GM19463 (cell line): ENCODE results near the gene PPP2R5E.
A peak's percentile ranks its signal among the peaks of the same experiment; 100 is the strongest.
"Not testable (repeated sequence)": the region's sequence is repeated elsewhere in the genome, so short reads cannot be mapped to it uniquely, and the experiment has no call there.

ENCODE experiments used
- ATAC-seq: cut with Tn5 transposase; IDR thresholded peaks from one replicate; pipeline ENCODE4 v1.9.1; 2021; ENCODE audit warnings: mild to moderate bottlenecking, moderate library complexity; ENCODE audit not compliant: unreplicated experiment

Gene PPP2R5E

DNA sequence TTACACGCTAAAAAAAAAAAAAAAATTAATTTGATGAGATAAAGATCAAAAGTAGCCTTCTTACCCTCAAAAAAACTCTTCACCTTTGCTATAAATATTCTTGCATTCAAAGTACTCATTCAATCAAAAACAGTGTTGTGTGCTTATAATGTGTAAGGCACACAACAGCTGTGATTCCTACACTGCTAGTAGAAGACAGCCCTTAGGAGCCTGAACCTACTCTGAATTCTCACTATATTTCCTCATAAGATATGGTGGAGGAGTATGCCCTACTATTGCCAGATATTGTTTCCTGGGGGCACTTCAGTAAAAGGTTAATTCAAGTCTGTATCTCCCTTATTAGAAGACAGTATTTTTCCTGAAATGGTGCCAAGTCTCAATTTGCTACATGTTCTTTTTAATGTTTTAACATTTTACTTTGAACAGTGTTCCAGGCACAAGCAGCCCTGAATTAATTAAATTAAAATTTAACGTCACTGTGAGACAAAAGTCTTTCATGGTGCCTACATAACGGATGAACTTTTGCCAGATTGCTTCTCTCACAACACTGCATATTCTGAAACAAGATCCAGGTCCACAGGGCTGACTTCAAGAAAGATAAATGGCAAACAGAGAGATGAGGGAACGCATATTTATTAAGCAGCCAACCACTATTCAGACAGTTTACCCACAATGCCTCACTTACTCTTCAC, 19.3 kb downstream of the PPP2R5E start:
- no peak for ATAC-seq

DNA sequence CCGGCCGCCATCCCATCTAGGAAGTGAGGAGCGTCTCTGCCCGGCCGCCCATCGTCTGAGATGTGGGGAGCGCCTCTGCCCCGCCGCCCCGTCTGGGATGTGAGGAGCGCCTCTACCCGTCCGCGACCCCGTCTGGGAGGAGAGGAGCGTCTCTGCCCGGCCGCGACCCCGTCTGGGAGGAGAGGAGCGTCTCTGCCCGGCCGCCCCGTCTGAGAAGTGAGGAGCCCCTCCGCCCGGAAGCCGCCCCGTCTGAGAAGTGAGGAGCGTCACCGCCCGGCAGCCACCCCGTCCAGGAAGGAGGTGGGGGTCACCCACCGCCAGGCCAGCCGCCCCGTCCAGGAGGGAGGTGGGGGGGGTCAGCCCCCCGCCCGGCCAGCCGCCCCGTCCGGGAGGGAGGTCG, 20.7 kb downstream of the PPP2R5E start:
- not testable (repeated sequence) for ATAC-seq

DNA sequence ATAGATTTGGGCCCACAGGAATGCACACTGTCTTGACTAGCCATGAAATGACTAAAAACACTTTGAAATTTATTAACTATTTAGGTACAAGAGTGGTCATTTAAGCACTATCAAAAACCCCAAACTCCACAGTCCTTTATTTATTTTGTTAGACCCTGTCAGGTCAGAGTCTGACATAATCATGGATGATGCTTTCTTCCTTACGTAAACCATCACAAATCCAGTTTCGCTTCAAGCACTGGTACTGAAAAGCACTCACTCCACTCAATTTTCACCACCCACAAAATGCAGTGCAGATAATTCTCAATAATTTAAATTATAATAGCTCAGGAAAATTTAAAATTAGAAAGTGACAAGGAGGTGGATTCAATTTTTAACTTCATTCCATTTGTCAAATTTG, 25.8 kb downstream of the PPP2R5E start:
- no peak for ATAC-seq

DNA sequence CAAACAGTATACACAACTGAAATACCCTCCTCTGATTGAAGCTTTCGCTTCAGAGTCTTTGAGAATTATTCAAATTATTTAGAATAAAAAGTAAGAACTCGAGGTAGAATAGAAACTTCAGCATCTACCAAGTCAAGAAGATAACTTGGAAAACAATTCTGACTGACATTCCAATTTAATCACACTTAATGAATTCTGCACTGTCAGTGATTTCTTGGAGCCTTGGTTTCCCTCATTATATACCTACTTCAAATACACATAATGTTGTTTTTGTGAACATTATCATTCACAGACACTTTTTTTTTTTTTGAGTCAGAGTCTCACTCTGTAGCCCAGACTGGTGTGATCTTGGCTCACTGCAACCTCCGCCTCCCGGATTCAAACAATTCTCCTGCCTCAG, 27.9 kb downstream of the PPP2R5E start:
- no peak for ATAC-seq

DNA sequence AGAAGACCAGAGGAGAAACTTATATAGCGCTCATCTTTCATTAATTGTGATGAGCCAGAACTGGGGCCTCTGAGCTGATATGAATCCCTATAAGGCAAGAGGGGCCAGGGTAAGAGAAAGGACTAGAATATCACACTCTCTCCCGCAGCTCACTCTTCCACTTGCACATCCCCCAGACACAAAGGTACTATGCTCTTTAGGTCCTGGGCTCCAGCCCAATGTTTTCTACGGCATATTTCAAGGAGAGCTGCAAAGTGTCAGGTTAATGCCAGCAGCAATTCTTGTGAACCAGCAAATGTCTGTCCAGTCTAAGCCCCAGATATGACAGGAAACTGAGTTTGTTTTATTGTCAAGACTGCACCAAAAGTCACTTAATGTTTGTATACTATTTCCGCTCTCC, 29.4 kb downstream of the PPP2R5E start:
- no peak for ATAC-seq

DNA sequence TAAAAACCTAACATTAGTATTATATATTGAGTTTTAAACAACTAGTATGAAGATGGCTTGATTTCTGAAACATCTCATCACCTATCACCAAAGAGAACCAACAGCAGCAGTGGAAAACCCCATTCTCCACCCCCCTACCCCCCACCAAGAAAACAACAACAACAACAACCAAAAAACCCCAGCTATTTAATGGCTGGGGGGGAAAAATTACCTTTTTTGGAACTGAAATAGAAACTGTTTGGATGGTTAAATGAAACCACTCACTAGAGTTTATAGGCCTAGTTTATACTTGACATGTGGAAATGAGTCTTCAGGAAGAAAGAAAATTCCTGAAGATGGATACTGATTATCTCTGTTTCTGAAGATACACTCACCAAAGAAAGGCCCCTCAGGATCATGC, 30.3 kb downstream of the PPP2R5E start:
- ATAC-seq, result no peak

DNA sequence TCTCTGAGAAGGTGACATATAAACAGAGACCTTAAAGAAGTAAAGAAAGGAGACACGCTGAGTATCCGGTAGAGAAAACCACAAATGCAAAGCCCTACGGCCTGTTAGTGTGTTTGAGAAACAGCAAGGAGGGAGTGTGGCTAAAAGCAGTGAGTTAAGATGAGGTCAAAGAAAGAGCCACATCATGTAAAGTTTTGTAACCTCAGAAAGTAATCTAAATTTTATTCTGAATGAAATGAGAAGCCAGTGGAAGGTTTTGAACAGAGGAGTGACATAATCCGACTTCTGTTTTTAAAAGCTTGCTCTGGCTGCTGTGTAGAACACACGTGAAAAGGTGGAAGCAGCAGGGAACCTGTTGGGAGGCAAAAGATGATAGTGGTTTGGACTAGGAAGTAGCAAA, 32.6 kb downstream of the PPP2R5E start:
- peak; percentile 92 for ATAC-seq

DNA sequence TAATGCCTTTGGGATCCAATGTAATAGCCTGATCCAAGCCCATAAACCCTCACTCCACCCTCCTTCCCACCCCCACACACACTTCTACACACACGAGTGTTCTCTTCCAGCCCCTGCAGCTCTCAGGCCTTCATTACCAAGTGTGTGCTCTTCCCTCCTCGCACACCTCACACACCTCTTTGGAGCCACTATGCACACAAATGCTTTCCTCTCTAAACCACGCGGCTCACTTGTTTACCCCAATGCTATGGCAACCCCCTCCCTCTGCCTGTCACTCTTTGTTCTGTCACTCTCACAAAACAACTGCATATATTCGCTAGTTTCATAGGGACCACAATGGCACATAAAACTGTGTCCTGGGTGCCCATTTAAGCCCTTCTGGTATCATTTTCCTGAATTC, 35.1 kb downstream of the PPP2R5E start:
- no peak for ATAC-seq

DNA sequence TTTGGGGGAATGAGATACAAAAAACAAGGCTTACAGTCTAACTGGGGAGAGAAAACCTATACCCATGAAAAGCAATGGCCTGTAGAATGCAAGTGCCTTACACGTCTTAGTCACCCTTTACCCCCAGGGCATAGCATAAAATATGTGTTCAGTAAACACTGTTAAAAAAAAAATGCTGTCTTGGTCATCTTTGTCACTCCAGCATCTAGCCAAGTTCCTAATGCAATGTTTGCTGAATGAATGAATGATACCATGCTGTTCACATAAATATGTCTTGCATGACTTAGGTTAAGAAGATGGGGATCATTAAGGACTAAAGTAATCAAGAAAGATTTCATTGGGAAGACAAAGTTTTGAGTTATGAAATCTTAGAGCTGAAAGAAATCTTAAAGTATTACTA, 38.5 kb downstream of the PPP2R5E start:
- ATAC-seq, result no peak

DNA sequence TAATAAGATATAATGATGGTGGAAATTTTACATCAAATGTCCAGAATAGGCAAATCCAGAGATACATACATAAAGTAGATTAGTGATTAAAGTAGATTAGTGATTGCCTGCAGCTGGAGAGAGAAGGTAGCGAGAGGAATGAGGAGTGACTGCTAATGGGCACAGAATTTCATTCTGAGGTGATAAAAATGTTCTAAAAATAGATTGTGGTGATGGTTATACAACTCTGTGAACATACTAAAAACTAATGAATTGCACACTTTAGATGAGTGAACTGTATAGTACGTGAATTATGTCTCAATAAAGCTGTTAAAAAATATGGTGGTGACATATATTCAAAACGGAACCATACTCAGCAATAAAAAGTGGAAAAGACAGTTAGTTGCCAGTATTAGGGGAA, 41.7 kb downstream of the PPP2R5E start:
- ATAC-seq, result no peak

DNA sequence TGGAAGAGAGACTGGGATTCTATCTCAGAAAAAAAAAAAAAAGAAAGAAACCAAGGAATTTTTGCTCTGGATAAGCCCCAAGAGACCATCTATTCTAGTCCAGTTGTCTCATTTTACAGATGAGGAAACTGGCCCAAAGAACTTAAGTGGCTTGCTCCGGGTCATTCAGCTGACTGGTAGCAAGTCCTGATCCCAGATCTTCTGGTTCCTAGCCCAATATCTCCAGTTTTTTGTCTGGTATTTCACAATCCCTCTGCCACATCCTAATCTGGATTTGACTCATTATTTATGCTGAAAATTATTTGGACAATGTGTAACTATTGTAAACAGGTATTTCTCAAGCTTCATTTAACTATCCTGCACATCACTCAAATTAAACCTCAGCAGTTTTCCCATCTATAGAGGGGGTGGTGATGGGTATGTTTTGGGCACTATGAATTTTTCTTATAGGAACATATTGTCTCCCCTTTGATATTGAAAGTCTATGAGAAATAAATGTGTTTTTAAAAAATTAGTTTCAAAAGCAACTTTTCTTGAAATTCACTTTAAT, 43.4 kb downstream of the PPP2R5E start:
- no peak for ATAC-seq

DNA sequence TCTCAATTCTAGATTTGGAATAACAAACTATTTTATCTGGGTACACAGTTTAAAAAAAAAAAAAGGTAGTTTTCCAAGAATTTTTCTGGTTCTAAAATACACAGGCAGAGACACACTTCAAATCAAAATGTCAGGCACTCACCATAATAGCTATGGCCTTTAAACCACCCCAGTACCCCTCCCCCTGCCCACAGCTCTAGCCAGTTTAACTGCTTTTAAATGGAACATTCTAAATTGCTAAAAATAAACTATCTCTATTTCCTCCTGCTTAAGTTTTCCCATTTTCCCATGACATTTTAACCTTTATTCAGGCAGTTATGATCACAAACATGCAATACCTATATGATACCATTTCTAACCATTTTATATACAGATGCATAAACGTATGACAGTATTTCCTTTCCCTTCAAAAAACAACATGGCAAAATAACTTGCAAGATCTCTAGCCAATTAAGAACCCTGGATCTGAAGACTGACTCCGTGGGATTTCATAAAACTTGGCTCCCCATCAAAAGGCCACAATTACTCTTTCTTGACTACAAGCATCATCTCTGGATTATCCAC, 46.3 kb downstream of the PPP2R5E start:
- ATAC-seq, result no peak

DNA sequence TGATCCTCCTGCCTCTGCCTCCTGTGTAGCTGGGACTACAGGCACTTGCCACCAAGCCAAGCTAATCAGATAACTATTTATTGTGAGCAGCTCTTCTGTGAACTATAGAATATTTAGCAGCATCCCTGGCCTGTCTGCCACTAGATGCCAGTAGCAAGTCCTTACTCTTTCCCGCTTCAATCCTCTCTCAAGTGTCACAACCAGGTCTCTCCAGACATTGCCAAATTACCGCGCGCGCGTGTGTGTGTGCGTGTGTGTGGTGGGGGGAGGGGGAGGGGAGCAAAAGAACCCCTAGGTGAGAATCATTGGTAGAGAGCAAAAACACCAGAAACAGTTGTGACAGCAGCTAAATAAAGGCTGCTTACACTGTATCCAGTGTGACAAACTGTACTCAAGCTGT, 49.9 kb downstream of the PPP2R5E start:
- no peak for ATAC-seq

DNA sequence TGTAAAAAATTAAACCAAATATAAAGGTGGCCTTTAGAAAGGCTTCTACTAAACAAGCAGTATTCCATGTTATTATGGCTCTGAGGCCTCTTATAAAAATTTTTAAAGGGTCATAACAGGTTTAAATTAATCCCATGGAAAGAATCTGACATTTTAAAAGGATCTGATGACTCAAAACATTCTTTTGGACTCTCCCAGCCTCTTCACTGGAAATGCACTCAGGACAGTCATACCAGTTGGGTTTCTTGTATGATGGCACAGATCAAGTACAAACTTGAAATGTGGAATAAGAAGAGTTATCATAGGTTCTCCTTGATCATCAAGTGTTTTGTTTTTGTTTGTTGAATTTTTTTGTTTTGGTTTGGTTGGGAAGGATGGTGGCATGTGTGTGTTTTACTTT, 50.8 kb downstream of the PPP2R5E start:
- no peak for ATAC-seq

DNA sequence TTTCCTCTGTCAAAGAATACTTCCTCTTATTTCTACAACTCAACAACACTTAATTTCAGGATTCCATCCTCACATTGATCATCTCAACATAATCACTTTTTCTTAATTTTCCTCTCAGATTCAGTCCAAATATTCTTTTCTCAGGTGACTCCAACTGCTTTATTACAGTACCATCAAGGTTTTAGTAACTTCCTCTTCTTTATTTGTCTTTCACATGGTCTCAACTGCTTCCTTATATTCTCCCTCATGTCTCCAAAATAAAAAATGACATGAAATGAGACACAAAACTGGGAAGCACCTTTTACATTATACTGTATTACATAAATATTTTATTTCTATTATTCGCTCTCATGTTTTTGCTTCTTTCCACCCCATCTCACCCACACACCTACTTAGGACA, 55.5 kb downstream of the PPP2R5E start:
- ATAC-seq, result no peak

DNA sequence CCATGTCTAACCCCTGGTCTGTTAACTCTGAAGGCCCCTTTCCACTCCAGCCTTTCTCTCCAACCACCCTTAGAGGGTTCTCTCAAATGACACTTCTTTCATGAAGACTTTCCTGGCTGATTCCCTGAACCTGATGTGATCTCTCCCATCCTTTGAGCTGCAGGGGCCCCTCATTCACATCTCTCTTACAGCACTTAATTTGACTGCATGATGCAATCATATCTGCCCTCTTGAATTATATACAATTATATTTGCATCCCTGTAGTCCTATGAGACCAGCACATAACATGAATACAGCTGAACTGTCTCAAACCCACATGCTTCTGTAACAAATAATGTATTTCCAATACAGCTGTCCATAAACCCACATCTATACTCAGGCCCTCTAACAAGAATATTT, 56.4 kb downstream of the PPP2R5E start:
- no peak for ATAC-seq

DNA sequence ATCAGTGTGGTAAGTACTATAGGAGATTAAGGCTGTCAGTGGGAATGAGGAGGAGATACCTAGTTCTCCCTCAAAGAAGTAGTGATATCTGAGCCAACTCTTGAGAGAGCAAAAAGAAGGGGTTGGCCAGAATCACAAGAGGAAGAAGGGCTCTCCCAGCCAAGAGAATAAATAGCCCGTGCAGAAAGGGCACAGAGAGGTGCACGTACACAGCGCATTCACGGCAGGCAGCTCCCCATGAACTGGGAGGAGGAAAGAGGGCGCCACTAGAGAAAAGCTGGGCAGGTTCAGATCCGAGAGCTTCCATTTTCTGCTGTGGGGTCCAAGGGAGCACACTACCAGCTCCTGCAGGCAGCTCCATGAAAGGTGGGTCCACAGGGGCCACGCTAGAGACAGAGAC, 59.9 kb downstream of the PPP2R5E start:
- ATAC-seq, result no peak

DNA sequence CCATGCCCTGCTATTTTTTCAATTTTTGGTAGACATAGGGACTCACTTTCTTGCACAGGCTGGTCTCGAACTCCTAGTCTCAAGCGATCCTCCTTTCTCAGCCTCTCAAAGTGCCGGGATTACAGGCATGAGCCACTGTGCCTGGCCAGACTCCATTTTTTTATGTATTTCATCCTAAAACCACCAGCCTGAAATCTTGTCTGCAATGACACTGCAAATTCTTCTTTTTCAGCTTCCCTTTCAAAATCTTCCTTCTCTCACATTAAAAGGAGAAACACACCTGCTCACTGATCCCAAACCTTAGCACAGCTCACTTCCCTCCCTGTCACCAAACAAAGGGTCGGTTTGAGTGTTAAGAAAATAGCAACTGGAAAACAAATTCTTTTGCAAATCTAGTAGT, 62.6 kb downstream of the PPP2R5E start:
- no peak for ATAC-seq

DNA sequence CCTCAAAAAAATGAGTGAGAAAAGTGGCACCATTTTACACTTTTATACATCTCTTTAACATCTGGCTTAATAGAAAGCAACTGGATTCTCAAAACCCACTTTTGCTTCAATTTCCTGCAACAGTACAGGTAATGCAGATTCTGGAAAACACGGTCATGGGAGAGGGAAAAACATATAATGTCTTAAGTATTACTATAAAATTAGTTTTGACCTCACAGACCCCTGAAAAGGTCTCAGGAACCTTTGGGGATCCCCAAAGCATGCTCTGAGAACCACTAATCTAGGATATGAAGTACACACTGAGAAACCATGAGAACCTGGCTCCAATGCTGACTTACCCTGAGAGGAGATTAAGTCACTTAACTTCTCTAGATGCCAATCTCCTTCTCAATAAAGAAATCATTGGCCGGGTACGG, 64.7 kb downstream of the PPP2R5E start:
- peak; percentile 63 for ATAC-seq

DNA sequence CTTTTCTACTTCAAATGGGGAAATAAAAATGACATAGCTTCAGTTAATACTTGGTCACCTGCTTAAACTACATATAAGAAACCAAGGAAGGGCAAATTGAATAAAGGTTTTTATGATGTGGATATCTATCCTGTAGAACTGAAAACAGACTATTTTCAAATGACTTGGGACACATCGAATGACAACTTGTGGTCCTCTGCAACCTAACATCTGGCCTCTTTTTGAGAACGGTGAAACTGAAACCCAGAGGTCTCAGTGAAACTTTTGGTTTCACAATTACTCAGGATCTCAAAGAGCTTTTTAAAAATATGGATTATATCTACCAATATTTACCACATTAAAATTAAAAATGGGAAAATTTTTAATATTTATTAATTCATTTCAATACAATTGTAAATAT, 65.2 kb downstream of the PPP2R5E start:
- ATAC-seq, result peak; percentile 72

DNA sequence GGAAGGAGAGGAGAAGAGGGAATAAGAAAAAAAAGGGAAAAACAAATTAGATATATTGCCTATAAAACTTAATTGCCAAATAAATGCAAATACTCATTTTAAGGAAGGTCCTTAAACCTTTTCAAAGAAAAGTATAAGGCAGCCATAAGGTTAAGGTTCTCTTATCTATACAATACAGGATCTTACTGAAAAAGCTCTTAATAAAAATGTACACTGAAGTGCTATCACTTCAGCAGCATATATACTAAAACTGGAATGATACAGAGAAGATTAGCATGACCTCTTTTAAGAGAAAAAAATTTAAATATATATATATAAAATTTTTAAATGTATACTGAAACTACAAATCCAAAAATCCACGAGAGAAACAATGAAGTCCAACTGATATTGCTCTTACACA, 65.6 kb downstream of the PPP2R5E start:
- ATAC-seq, result no peak

DNA sequence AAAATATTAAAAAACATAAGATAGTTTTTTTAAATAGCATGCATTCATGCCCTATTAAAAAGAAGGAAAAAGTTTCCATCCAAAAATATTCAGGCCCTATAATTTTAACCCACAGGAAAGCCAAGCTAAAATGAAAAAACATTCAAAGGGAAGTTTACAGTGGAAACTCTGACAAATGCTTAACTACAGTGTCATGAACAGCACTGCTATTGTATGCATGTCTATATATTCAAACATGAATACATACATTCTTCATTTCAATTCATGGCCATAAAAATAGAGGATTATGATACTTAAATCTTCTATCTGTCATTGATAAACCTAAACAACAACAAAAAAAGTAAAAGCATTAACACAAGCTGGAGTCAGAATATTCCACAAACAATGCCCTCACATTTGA, 67.4 kb downstream of the PPP2R5E start:
- ATAC-seq, result no peak

DNA sequence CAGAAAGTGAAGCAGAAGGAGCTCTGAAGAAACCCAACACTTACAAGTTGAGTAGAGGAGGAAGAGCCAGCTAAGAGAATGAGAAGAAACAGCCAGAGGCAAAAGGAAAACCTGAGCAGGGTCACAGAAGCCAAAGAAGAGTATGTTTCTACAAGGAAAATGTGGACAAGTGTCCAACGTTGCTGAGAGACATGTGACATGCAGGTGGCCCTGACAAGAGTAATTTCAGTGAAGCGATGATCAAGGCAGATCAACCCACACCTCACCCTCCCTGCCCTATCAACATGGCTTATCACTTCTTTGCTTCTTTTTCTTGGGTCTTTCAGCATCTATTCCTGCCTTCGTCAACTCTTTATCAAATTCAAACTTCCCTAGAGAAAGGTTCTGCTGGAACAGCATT, 68.3 kb downstream of the PPP2R5E start:
- no peak for ATAC-seq
